Adrenal gland (tissue), 12 donors: ENCODE results near the gene SLC35D2. TPM values are rescaled to one million over a fixed set of nuclear protein-coding genes. Genes with fewer than 3 reads are reported as not detected.

ENCODE experiments used
- DNase-seq, 7 donors: peaks; one replicate each; pipeline ENCODE4 v3.0.0-alpha.2; 2019 to 2020
- H3K27ac ChIP-seq, 5 donors: fragments of 200-600 bp; sonication (generic) in 4 of 5; 1 replicate in 3 of 5; 2 replicates in 2 of 5; pipeline versions ENCODE4 v1.5.1 to v1.8.0; 2016 to 2020; ENCODE audit warnings: mild to moderate bottlenecking in 1 of 5
- H3K27me3 ChIP-seq: fragments of 200-600 bp; 2 replicates; pipeline ENCODE4 v1.8.0; 2021
- H3K36me3 ChIP-seq, 2 donors: fragments of 200-600 bp; replicated peaks in 1 of 2; 1 replicate in 1 of 2; 2 replicates in 1 of 2; pipeline versions ENCODE4 v1.5.1 to v1.8.0; 2018 to 2022
- H3K4me1 ChIP-seq, 2 donors: fragments of 200-600 bp; replicated peaks in 1 of 2; 1 replicate in 1 of 2; 2 replicates in 1 of 2; pipeline versions ENCODE4 v1.5.1 to v1.8.0; 2018 to 2021
- H3K4me3 ChIP-seq, 4 donors: fragments of 200-600 bp; sonication (generic) in 3 of 4; one replicate each; pipeline ENCODE4 v1.5.1; 2016 to 2018
- H3K9me3 ChIP-seq, 3 donors: fragments of 200-600 bp; sonication (generic) in 1 of 3; replicated peaks in 1 of 3; 1 replicate in 2 of 3; 2 replicates in 1 of 3; pipeline versions ENCODE4 v1.5.1 to v1.8.0; 2016 to 2021
- CTCF ChIP-seq, 6 experiments: fragments of 450-650 bp in 4 of 6; fragments of 200-600 bp in 2 of 6; sonication (generic) in 1 of 6; IDR thresholded peaks; 1 replicate in 5 of 6; 2 replicates in 1 of 6; pipeline versions ENCODE4 v1.5.1 to v1.8.0; 2016 to 2021; ENCODE audit warnings: antibody characterized with exemption in 6 of 6, mild to moderate bottlenecking in 2 of 6, moderate library complexity in 1 of 6
- POLR2A ChIP-seq, 2 donors: fragments of 450-650 bp; IDR thresholded peaks; one replicate each; pipeline ENCODE4 v1.6.1; 2017; ENCODE audit warnings: antibody characterized with exemption in 2 of 2, mild to moderate bottlenecking in 2 of 2, moderate library complexity in 1 of 2
- WGBS, 4 donors: extraction: QIAGEN DNeasy Blood & Tissue Kit in 2 of 4; methylation state at CpG; one replicate each; pipeline versions ENCODE4 v1.1.5 to v1.1.7; 2013 to 2017; 5-methylcytosine and 5-hydroxymethylcytosine counted together
- intact Hi-C, 2 donors: fragments of 100-400 bp; cut with DNase I; formaldehyde crosslinking; loops; one replicate each; pipeline versions ENCODE4 v1.14.1 to v1.15.0; 2022 to 2023
- polyA plus RNA-seq, 3 donors: library from polyadenylated mRNA; stranded (reverse); fragments of 200-250 nt in 2 of 3; fragments of 350-450 nt in 1 of 3; fragmentation: Illumina TruSeq in 1 of 3; extraction: RNeasy Lipid Tissue Mini Kit (QIAGEN cat#74804) in 1 of 3; gene quantifications; one replicate each; pipeline ENCODE4 v1.2.3, GENCODE V29; 2013 to 2014
- total RNA-seq, 9 donors: library from RNA; depleted of rRNA in 4 of 9; stranded (reverse); fragments of >200 nt in 4 of 9; fragments of 120-200 nt in 1 of 9; fragmentation: NEBNext Ultra II Directional in 1 of 9; extraction: Animal tissue kit (Norgen Biotek cat#: 25700) in 1 of 9; gene quantifications; one replicate each; pipeline versions ENCODE4 v1.1.0 to v1.2.4, GENCODE V29; 2013 to 2023
- donor health status: healthy with polysubstance abuse.
- donor health status: Bipolar disorder and iron deficiency.
- donor health status: DM: yes; HTN: yes; CAD: no.
- donor health status: DM: no; HTN: no; CAD: no.
- donor health status: DM: no; HTN: no; CAD: no.
- donor health status: DM: yes; HTN: yes; CAD: no.

SLC35D2 gene
- total and polyA plus RNA-seq, 12 donors = 6.9 to 20.8 (median 14.0) TPM

GRCh38 chr9:96391021-96391765 is 7.7 kb upstream of the SLC35D2 start:
- no peak overlapping the region for H3K27ac ChIP-seq
- 76 to 80% (median 77%) methylated on average over 5 of the region's 5 CpGs for WGBS, 4 donors

GRCh38 chr9:96388144-96388543 is 4.6 kb upstream of the SLC35D2 start:
- Histone ChIP-seq H3K9me3 (no peaks in the 10 kb centered on the region), H3K4me1 (no peaks in the 10 kb centered on the region), H3K4me3 (no peak overlapping the region), H3K27ac (no peak overlapping the region), H3K27me3 (no peaks in the 10 kb centered on the region), H3K36me3 (no peaks in the 10 kb centered on the region)
- TF ChIP-seq POLR2A (IDR thresholded peaks at IDR 0.05) = no peak
- TF ChIP-seq CTCF (IDR thresholded peaks at IDR 0.05) = no peak
- intact Hi-C loops = no loop called here
- WGBS, 4 donors = 94 to 98% (median 95%) methylated on average over 10 to 11 of the region's 11 CpGs
- no peak for DNase-seq

More at GRCh38 chr9:96391021-96391765, 7.7 kb upstream of the SLC35D2 start:
- no peaks in the 10 kb centered on the region for H3K9me3 ChIP-seq
- intact Hi-C loops = no loop called here
- H3K4me1 ChIP-seq = no peaks in the 10 kb centered on the region
- no peaks in the 10 kb centered on the region for H3K27me3 ChIP-seq
- H3K4me3 ChIP-seq = no peak overlapping the region
- no peak for TF ChIP-seq POLR2A (IDR thresholded peaks at IDR 0.05)
- no peak for TF ChIP-seq CTCF (IDR thresholded peaks at IDR 0.05)
- no peaks in the 10 kb centered on the region for H3K36me3 ChIP-seq
- no peak for DNase-seq

- TF ChIP-seq POLR2A (IDR thresholded peaks at IDR 0.05) (no peak), CTCF (IDR thresholded peaks at IDR 0.05) (no peak)
Measured at GRCh38 chr9:96386157-96386556, 2.6 kb upstream of the SLC35D2 start.

GRCh38 chr9:96382839-96383164 is 709 bp downstream of the SLC35D2 start:
- 34 to 41% (median 39%) methylated on average over 7 of the region's 7 CpGs for WGBS, 4 donors
- no peaks in the 10 kb centered on the region for H3K27me3 ChIP-seq
- no peaks in the 10 kb centered on the region for H3K9me3 ChIP-seq
- intact Hi-C loops = no loop called here
- H3K4me1 ChIP-seq = peaks cover 0 to 14% of the 10 kb centered on the region in 2 donors
- peak overlapping the region in 3 of 4 donors; percentile 48 to 90 (median 66) for H3K4me3 ChIP-seq
- H3K27ac ChIP-seq = peak overlapping the region in 4 of 5 donors; percentile 19 to 90 (median 80)
- no peak for DNase-seq
- TF ChIP-seq CTCF (IDR thresholded peaks at IDR 0.05) (no peak), POLR2A (IDR thresholded peaks at IDR 0.05) (no peak)
- no peaks in the 10 kb centered on the region for H3K36me3 ChIP-seq

More at GRCh38 chr9:96386157-96386556, 2.6 kb upstream of the SLC35D2 start:
- Histone ChIP-seq H3K27me3 (no peaks in the 10 kb centered on the region), H3K4me1 (peaks cover 0 to 14% of the 10 kb centered on the region in 2 donors), H3K4me3 (no peak overlapping the region), H3K27ac (no peak overlapping the region), H3K36me3 (no peaks in the 10 kb centered on the region), H3K9me3 (no peaks in the 10 kb centered on the region)
- intact Hi-C loops = no loop called here
- DNase-seq = no peak
